H1 (cell line): Measurements from ENCODE around the gene MEIS2. TPM values are rescaled to one million over a fixed set of nuclear protein-coding genes. Genes with fewer than 3 reads are reported as not detected.

Source experiments
- CTCF ChIA-PET: fragments of 300-600 bp; sonication (Branson Sonifier 250); formaldehyde crosslinking; loops from one replicate; lab custom pipeline; 2021; ENCODE audit not compliant: partially characterized antibody; lab: Charles Lee
- POLR2A ChIA-PET: fragments of 300-600 bp; sonication (Branson Sonifier 250); formaldehyde crosslinking; loops from one replicate; lab custom pipeline; 2021; ENCODE audit warnings: inconsistent platforms; ENCODE audit not compliant: partially characterized antibody; lab: Charles Lee
- DNase-seq, 2 experiments: peaks; one replicate each; pipeline versions ENCODE4 v3.0.0 to v3.0.0-alpha.2; 2010 to 2022; ENCODE audit warnings: low spot score in 2 of 2, low read depth in 1 of 2, mixed read lengths in 1 of 2
- FAIRE-seq: peaks from 2 replicates; lab custom pipeline; 2011; peaks lifted over from hg19 to GRCh38; lab: Jason Lieb, UNC
- H2AFZ ChIP-seq: 2 replicates; pipeline ENCODE4 v1.8.1; 2012; ENCODE audit warnings: low read length, inconsistent platforms
- H2AK5ac ChIP-seq: 2 replicates; pipeline ENCODE4 v1.6.1; 2013; ENCODE audit warnings: low read depth, low read length
- H2BK120ac ChIP-seq: replicated peaks from 2 replicates; pipeline ENCODE3; 2013; ENCODE audit warnings: low read depth, low read length, inconsistent platforms
- H2BK12ac ChIP-seq: 2 replicates; pipeline ENCODE4 v1.6.1; 2013; ENCODE audit warnings: low read depth, low read length
- H2BK15ac ChIP-seq: 2 replicates; pipeline ENCODE4 v1.6.1; 2013; ENCODE audit warnings: low read length
- H2BK20ac ChIP-seq: 2 replicates; pipeline ENCODE4 v1.6.1; 2013; ENCODE audit warnings: low read length
- H2BK5ac ChIP-seq: 2 replicates; pipeline ENCODE4 v1.6.1; 2013; ENCODE audit warnings: low read depth, low read length
- H3K14ac ChIP-seq: 2 replicates; pipeline ENCODE4 v1.6.1; 2013; ENCODE audit warnings: inconsistent platforms; ENCODE audit not compliant: insufficient read length
- H3K18ac ChIP-seq: 2 replicates; pipeline ENCODE4 v1.6.1; 2013; ENCODE audit warnings: low read length; ENCODE audit errors: extremely low read depth
- H3K23ac ChIP-seq: 2 replicates; pipeline ENCODE4 v1.6.1; 2013; ENCODE audit warnings: inconsistent platforms; ENCODE audit not compliant: insufficient read length
- H3K23me2 ChIP-seq: 2 replicates; pipeline ENCODE4 v1.6.1; 2013; ENCODE audit warnings: low read depth, low read length
- H3K27ac ChIP-seq: 2 replicates; pipeline ENCODE4 v1.6.1; 2011; ENCODE audit warnings: low read depth, low read length, inconsistent platforms
- H3K27me3 ChIP-seq, 4 experiments: replicated peaks in 1 of 4; 1 replicate in 1 of 4; 2 replicates in 3 of 4; pipeline versions ENCODE4 v1.6.1 to v1.8.1; 2011 to 2013; ENCODE audit warnings: low read length in 3 of 4, mild to moderate bottlenecking in 3 of 4, inconsistent platforms in 2 of 4, mixed read lengths in 2 of 4, moderate library complexity in 1 of 4; ENCODE audit not compliant: control insufficient read depth in 3 of 4, insufficient read depth in 3 of 4; ENCODE audit errors: extremely low read depth in 1 of 4
- H3K36me3 ChIP-seq, 4 experiments: 2 replicates each; pipeline versions ENCODE4 v1.6.1 to v1.8.1; 2011 to 2013; ENCODE audit warnings: mild to moderate bottlenecking in 4 of 4, low read length in 3 of 4, moderate library complexity in 2 of 4, control low read depth in 1 of 4, inconsistent platforms in 1 of 4; ENCODE audit not compliant: insufficient read depth in 4 of 4, control insufficient read depth in 2 of 4
- H3K4ac ChIP-seq: replicated peaks from 2 replicates; pipeline ENCODE3; 2013; ENCODE audit warnings: low read length, low read depth, mixed read lengths, inconsistent platforms; ENCODE audit not compliant: insufficient read length
- H3K4me1 ChIP-seq, 4 experiments: replicated peaks in 1 of 4; 1 replicate in 1 of 4; 2 replicates in 3 of 4; pipeline versions ENCODE4 v1.6.1 to v1.8.1; 2011 to 2013; ENCODE audit warnings: low read length in 3 of 4, inconsistent platforms in 2 of 4, mixed read lengths in 1 of 4; ENCODE audit not compliant: insufficient read depth in 4 of 4, control insufficient read depth in 3 of 4
- H3K4me2 ChIP-seq, 2 experiments: 2 replicates each; pipeline versions ENCODE4 v1.6.1 to v1.8.1; 2011 to 2013; ENCODE audit warnings: low read depth in 2 of 2, low read length in 2 of 2, control low read depth in 1 of 2, inconsistent platforms in 1 of 2, mild to moderate bottlenecking in 1 of 2; ENCODE audit not compliant: insufficient read depth in 1 of 2
- H3K4me3 ChIP-seq, 4 experiments: fragments of 200-600, 300-600 bp in 1 of 4; sonication (generic), shearing (Covaris generic), sonication (Bioruptor Twin) in 1 of 4; 2 replicates each; pipeline versions ENCODE4 v1.5.1 to v1.8.1; 2011 to 2016; ENCODE audit warnings: low read length in 4 of 4, low read depth in 3 of 4, control low read depth in 2 of 4, inconsistent platforms in 2 of 4, mild to moderate bottlenecking in 2 of 4, mixed read lengths in 1 of 4, moderate library complexity in 1 of 4; ENCODE audit not compliant: insufficient read depth in 2 of 4; ENCODE audit errors: extremely low read depth in 1 of 4
- H3K56ac ChIP-seq: replicated peaks from 2 replicates; pipeline ENCODE3; 2013; ENCODE audit warnings: low read depth, mild to moderate bottlenecking, mixed read lengths, low read length, inconsistent platforms; ENCODE audit not compliant: insufficient read length
- H3K79me1 ChIP-seq: 2 replicates; pipeline ENCODE4 v1.6.1; 2013; ENCODE audit warnings: low read depth, low read length, control low read depth
- H3K79me2 ChIP-seq, 2 experiments: 2 replicates each; pipeline versions ENCODE4 v1.6.1 to v1.8.1; 2012 to 2013; ENCODE audit warnings: low read length in 2 of 2, mild to moderate bottlenecking in 2 of 2, inconsistent platforms in 1 of 2; ENCODE audit not compliant: insufficient read depth in 2 of 2, control insufficient read depth in 1 of 2
- H3K9ac ChIP-seq, 4 experiments: replicated peaks in 1 of 4; 1 replicate in 1 of 4; 2 replicates in 3 of 4; pipeline versions ENCODE4 v1.6.1 to v1.8.1; 2011 to 2013; ENCODE audit warnings: low read depth in 3 of 4, low read length in 3 of 4, control low read depth in 2 of 4, mild to moderate bottlenecking in 2 of 4, moderate library complexity in 2 of 4, inconsistent platforms in 1 of 4; ENCODE audit errors: extremely low read depth in 1 of 4
- H3K9me3 ChIP-seq, 2 experiments: 2 replicates each; pipeline versions ENCODE4 v1.6.1 to v1.8.1; 2012 to 2013; ENCODE audit warnings: mild to moderate bottlenecking in 2 of 2, moderate library complexity in 2 of 2, control low read depth in 1 of 2, inconsistent platforms in 1 of 2, low read depth in 1 of 2, low read length in 1 of 2, mixed read lengths in 1 of 2; ENCODE audit not compliant: insufficient read depth in 2 of 2
- H4K20me1 ChIP-seq, 2 experiments: replicated peaks in 1 of 2; 2 replicates each; pipeline versions ENCODE3 to v1.8.1; 2011 to 2013; ENCODE audit warnings: inconsistent platforms in 2 of 2, low read length in 2 of 2, mild to moderate bottlenecking in 1 of 2; ENCODE audit not compliant: insufficient read depth in 2 of 2, control insufficient read depth in 1 of 2
- H4K5ac ChIP-seq: 2 replicates; pipeline ENCODE4 v1.6.1; 2013; ENCODE audit warnings: low read length, low read depth, mixed read lengths, inconsistent platforms; ENCODE audit not compliant: insufficient read length
- H4K8ac ChIP-seq: 2 replicates; pipeline ENCODE4 v1.8.0; 2013; ENCODE audit warnings: mild to moderate bottlenecking, moderate library complexity, low read length, inconsistent platforms; ENCODE audit not compliant: insufficient read depth; ENCODE audit errors: extremely low read depth
- H4K91ac ChIP-seq: replicated peaks from 2 replicates; pipeline ENCODE3; 2013; ENCODE audit warnings: low read length, mixed read lengths, inconsistent platforms; ENCODE audit not compliant: insufficient read length
- CBX5 ChIP-seq: fragments of 300-800, 300-1000 bp; sonication (generic); IDR thresholded peaks from 2 replicates; pipeline ENCODE4 v1.7.1; 2016; ENCODE audit warnings: antibody characterized with exemption, low read length, low read depth
- CHD2 ChIP-seq: IDR thresholded peaks from 2 replicates; pipeline ENCODE4 v1.6.1; 2012; ENCODE audit warnings: low read length, improper control_type of control experiment
- CTBP2 ChIP-seq: IDR thresholded peaks from 2 replicates; pipeline ENCODE4 v1.7.0; 2011; ENCODE audit warnings: borderline replicate concordance, mild to moderate bottlenecking, moderate library complexity, mixed read lengths, low read length; ENCODE audit not compliant: insufficient read depth, insufficient read length
- GABPA ChIP-seq: IDR thresholded peaks from 2 replicates; pipeline ENCODE4 v1.6.1; 2011; ENCODE audit warnings: mild to moderate bottlenecking, low read length, moderate library complexity, borderline replicate concordance; ENCODE audit not compliant: insufficient read depth
- HDAC2 ChIP-seq, 2 experiments: fragments of 300-600 bp in 1 of 2; sonication (generic) in 1 of 2; IDR thresholded peaks; 2 replicates each; pipeline ENCODE4 v1.6.1; 2011 to 2012; ENCODE audit warnings: low read depth in 2 of 2, low read length in 2 of 2, mild to moderate bottlenecking in 2 of 2, moderate library complexity in 2 of 2, borderline replicate concordance in 1 of 2, inconsistent platforms in 1 of 2
- JUN ChIP-seq: IDR thresholded peaks from 2 replicates; pipeline ENCODE4 v1.6.1; 2011; ENCODE audit warnings: low read depth, mild to moderate bottlenecking, improper control_type of control experiment, low read length
- KDM4A ChIP-seq: IDR thresholded peaks from one replicate; pipeline ENCODE4 v1.7.1; 2012; ENCODE audit warnings: low read depth, mild to moderate bottlenecking, moderate library complexity, low read length, inconsistent platforms; ENCODE audit not compliant: severe bottlenecking
- SP4 ChIP-seq: IDR thresholded peaks from 2 replicates; pipeline ENCODE4 v1.6.1; 2012; ENCODE audit warnings: low read length, inconsistent platforms
- SRF ChIP-seq: IDR thresholded peaks from 2 replicates; pipeline ENCODE4 v1.6.1; 2011; ENCODE audit warnings: mild to moderate bottlenecking, low read depth, low read length, moderate library complexity
- TCF12 ChIP-seq: IDR thresholded peaks from 2 replicates; pipeline ENCODE4 v1.6.1; 2011; ENCODE audit warnings: low read depth, mild to moderate bottlenecking, low read length
- WGBS, 2 experiments: shearing (Covaris generic) in 1 of 2; methylation state at CpG; one replicate each; pipeline versions ENCODE4 v1.1.6 to v1.1.7; 2013 to 2015; ENCODE audit warnings: low lambda C conversion rate in 2 of 2, mixed read lengths in 2 of 2, inconsistent platforms in 1 of 2, low coverage in 1 of 2, missing lambda C conversion rate in 1 of 2; ENCODE audit not compliant: insufficient replicate concordance in 2 of 2, insufficient coverage in 1 of 2, insufficient read length in 1 of 2; ENCODE audit errors: extremely low coverage in 1 of 2, missing lambda C conversion rate in 1 of 2; 5-methylcytosine and 5-hydroxymethylcytosine counted together
- polyA plus RNA-seq, 7 experiments: library from polyadenylated mRNA; depleted of rRNA in 3 of 7; stranded (reverse) in 5 of 7; unstranded in 2 of 7; fragments of >200 nt in 5 of 7; fragments of 200-250 nt in 2 of 7; gene quantifications; 1 replicate in 5 of 7; 2 replicates in 1 of 7; 4 replicates in 1 of 7; pipeline versions ENCODE4 v1.2.1 to v1.2.3, GENCODE V29; 2011 to 2013; ENCODE audit warnings: missing spikeins in 2 of 7, mixed read lengths in 2 of 7
- total RNA-seq: library from RNA; stranded (reverse); fragmentation: NEBNext Ultra II Directional; extraction: Animal tissue kit (Norgen Biotek cat#: 25700); gene quantifications from 2 replicates; pipeline ENCODE4 v1.2.1, GENCODE V29; 2021

Gene MEIS2
- total and polyA plus RNA-seq, 2 of the 8 experiments (the other 6 are each of a cell fraction or from before 2014, with no cell fraction given) = 0.22 to 1.2 TPM

DNA sequence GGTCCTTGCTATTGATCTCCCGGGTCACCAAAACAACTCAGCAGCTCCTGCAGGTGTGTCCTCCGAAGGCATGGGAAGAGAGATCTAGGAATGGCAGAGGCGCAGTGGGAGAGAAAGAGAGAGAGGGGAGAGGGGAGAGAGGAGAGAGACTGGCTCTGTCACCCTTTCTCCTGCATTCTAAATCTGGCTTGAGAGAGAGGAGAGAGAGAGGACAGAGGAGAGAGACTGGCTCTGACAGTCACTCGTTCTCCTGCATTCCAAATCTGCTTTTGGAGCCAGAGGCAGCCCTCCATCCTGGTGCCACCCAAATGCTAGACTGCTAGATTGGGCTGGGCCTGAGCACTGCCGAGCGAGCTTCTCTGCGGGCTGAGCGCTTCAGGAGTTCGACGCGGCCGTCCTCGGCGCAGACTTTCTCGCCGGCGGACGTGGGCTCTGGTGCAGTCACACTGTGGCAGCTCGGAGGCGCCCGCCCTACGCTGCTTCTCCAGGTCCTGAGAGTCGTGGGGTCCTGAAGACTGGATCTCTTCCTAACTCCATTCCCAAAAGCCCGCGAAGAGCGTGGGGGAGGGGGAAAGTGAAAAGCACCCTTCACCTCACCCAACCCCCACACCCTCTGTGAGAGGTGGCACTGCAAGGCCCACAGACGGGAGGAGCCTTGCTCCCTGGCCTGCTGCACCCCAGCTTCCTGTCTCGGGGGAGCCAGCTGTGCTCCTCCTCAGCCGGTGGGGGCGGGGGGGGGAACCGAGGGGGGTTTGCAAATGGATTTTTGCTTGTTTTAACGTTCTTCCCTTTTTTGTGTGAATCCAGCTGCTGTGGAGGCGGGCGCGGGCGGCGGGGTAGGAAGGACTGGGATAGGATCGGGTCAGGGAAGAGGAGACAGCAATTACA, 222.3 kb downstream of the MEIS2 start:
- Histone ChIP-seq H3K14ac (no peak overlapping the region), H3K23ac (no peak overlapping the region), H3K9ac (peak overlapping the region in 1 of 4 experiments; percentile 15; a peak in 1 of 7 replicates), H3K27ac (no peak overlapping the region), H3K4me3 (peak overlapping the region; percentile 34 to 62 (median 58); a peak in 7 of 8 replicates), H3K36me3 (no peaks in the 10 kb centered on the region), H3K4me2 (peak overlapping the region; percentile 86 to 92), H2AFZ (peak overlapping the region; percentile 37), H3K4ac (no peak overlapping the region), H2BK20ac (no peak overlapping the region), H3K79me2 (no peaks in the 10 kb centered on the region), H3K4me1 (peaks cover 8 to 37% (median 23%) of the 10 kb centered on the region in 4 experiments), H2BK5ac (peak overlapping the region; percentile 36; the same call in 1 of the 2 replicates), H3K18ac (peak overlapping the region; percentile 24; the same call in 1 of the 2 replicates), H4K8ac (no peak overlapping the region), H2BK15ac (peak overlapping the region; percentile 53; the same call in 1 of the 2 replicates), H3K79me1 (no peaks in the 10 kb centered on the region), H4K5ac (no peak overlapping the region), H2BK12ac (no peak overlapping the region), H3K56ac (no peak overlapping the region), H4K20me1 (peaks cover 0 to 6% of the 10 kb centered on the region in 2 experiments), H4K91ac (no peak overlapping the region), H3K23me2 (peaks cover 14% of the 10 kb centered on the region), H2AK5ac (no peak overlapping the region), H2BK120ac (no peak overlapping the region), H3K27me3 (peaks cover 39 to 62% (median 55%) of the 10 kb centered on the region in 4 experiments), H3K9me3 (no peaks in the 10 kb centered on the region)
- FAIRE-seq (no peak), DNase-seq (no peak)
- POLR2A ChIA-PET = interaction anchor here (0.7 to 1.4 kb wide), 5 partner anchors 216 to 225 kb away, joined by 3 to 5 read pairs (median 4); no protein-coding TSS in a partner anchor
- 2% methylated on average over 37 of the region's 38 CpGs; no CpG with 5 or more reads in 1 of the 2 experiments for WGBS, 2 experiments
- CTCF ChIA-PET = interaction anchor here (0.7 to 9.3 kb wide), 14 partner anchors 12 to 995 kb away, joined by 3 to 130 read pairs (median 3); partner anchors contain the start of gene MEIS2
- TF ChIP-seq HDAC2 (IDR thresholded peaks at IDR 0.05; ENCODE audit: borderline replicate concordance in 1 of 2, low read depth in 2 of 2, low read length in 2 of 2) (peak in 1 of 2 experiments; percentile 90; a peak in 2 of 4 replicates), SP4 (no peak), CHD2 (no peak), GABPA (0 out of 2 replicates have a peak, but pooled peaks have one; percentile 23), TCF12 (no peak), CBX5 (no peak), CTBP2 (no peak), KDM4A (peak; percentile 84), SRF (no peak), JUN (no peak)
